Psoas muscle (tissue), 8 donors: Measurements from ENCODE around the gene TLDC2. TPM values are rescaled to one million over a fixed set of nuclear protein-coding genes. Genes with fewer than 3 reads are reported as not detected.
A peak's percentile ranks its signal among the peaks of the same experiment; 100 is the strongest.

Source experiments
- ATAC-seq, 4 donors: fragments of 200-7000 bp; cut with Tn5 transposase; one replicate each; pipeline ENCODE4 v1.9.1; 2020; ENCODE audit warnings: moderate library complexity in 3 of 4, mild to moderate bottlenecking in 2 of 4
- DNase-seq, 2 donors: peaks; one replicate each; pipeline ENCODE4 v3.0.0-alpha.2; 2020
- H3K27ac ChIP-seq: fragments of 200-600 bp; one replicate; pipeline ENCODE4 v1.8.0; 2022
- H3K27me3 ChIP-seq, 3 donors: fragments of 200-600 bp in 1 of 3; one replicate each; pipeline versions ENCODE4 v1.6.1 to v1.8.0; 2013 to 2022; ENCODE audit warnings: low read length in 2 of 3, mild to moderate bottlenecking in 2 of 3, moderate library complexity in 1 of 3; ENCODE audit not compliant: insufficient read depth in 3 of 3
- H3K36me3 ChIP-seq, 2 donors: fragments of 200-600 bp in 1 of 2; one replicate each; pipeline versions ENCODE4 v1.6.1 to v1.8.0; 2013 to 2022; ENCODE audit warnings: low read depth in 1 of 2, mild to moderate bottlenecking in 1 of 2, moderate library complexity in 1 of 2; ENCODE audit not compliant: insufficient read depth in 1 of 2
- H3K4me1 ChIP-seq: fragments of 200-600 bp; one replicate; pipeline ENCODE4 v1.8.0; 2022
- H3K4me3 ChIP-seq: fragments of 200-600 bp; one replicate; pipeline ENCODE4 v1.8.0; 2022; ENCODE audit warnings: mild to moderate bottlenecking
- H3K9me3 ChIP-seq: fragments of 200-600 bp; one replicate; pipeline ENCODE4 v1.8.0; 2022
- WGBS, 3 donors: extraction: QIAGEN DNeasy Blood & Tissue Kit; methylation state at CpG; one replicate each; pipeline versions ENCODE4 v1.1.6 to v1.1.7; 2013; 5-methylcytosine and 5-hydroxymethylcytosine counted together
- intact Hi-C, 2 donors: fragments of 100-400 bp; cut with DNase I; formaldehyde crosslinking; loops; one replicate each; pipeline versions ENCODE4 v1.11.0 to v1.14.2; 2022
- polyA plus RNA-seq, 3 donors: library from polyadenylated mRNA; stranded (reverse); fragments of 200-250 nt; gene quantifications; one replicate each; pipeline ENCODE4 v1.2.3, GENCODE V29; 2013
- total RNA-seq, 4 donors: library from RNA; stranded (reverse); fragmentation: NEBNext Ultra II Directional in 2 of 4; extraction: Animal tissue kit (Norgen Biotek cat#: 25700) in 2 of 4; gene quantifications; one replicate each; pipeline versions ENCODE4 v1.2.1 to v1.2.4, GENCODE V29; 2021 to 2023
- TF ChIP-seq, protein P1 (sequence below): fragments of 200-600 bp; IDR thresholded peaks from one replicate; pipeline ENCODE4 v1.8.0; 2022; ENCODE audit warnings: antibody characterized with exemption
- donor health status: healthy with polysubstance abuse.
- donor health status: DM: no; HTN: no; CAD: no; lungs with moderate emphysema.
- donor health status: Bipolar disorder and iron deficiency.
- donor health status: healthy.
- donor health status: DM: yes; HTN: yes; CAD: no.
- donor health status: DM: no; HTN: no; CAD: no.
- donor health status: DM: no; HTN: no; CAD: no.
- donor health status: DM: yes; HTN: yes; CAD: no.

TLDC2 gene
- total and polyA plus RNA-seq, 7 donors: 0.04 to 0.15 (median 0.05) TPM; not detected in 4

- TF ChIP-seq, protein P1, sequence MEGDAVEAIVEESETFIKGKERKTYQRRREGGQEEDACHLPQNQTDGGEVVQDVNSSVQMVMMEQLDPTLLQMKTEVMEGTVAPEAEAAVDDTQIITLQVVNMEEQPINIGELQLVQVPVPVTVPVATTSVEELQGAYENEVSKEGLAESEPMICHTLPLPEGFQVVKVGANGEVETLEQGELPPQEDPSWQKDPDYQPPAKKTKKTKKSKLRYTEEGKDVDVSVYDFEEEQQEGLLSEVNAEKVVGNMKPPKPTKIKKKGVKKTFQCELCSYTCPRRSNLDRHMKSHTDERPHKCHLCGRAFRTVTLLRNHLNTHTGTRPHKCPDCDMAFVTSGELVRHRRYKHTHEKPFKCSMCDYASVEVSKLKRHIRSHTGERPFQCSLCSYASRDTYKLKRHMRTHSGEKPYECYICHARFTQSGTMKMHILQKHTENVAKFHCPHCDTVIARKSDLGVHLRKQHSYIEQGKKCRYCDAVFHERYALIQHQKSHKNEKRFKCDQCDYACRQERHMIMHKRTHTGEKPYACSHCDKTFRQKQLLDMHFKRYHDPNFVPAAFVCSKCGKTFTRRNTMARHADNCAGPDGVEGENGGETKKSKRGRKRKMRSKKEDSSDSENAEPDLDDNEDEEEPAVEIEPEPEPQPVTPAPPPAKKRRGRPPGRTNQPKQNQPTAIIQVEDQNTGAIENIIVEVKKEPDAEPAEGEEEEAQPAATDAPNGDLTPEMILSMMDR: no peak
- Histone ChIP-seq H3K4me1 (no peaks in the 10 kb centered on the region), H3K4me3 (no peak overlapping the region), H3K27me3 (no peaks in the 10 kb centered on the region), H3K27ac (no peak overlapping the region), H3K36me3 (peaks cover 0 to 85% of the 10 kb centered on the region in 2 donors), H3K9me3 (no peaks in the 10 kb centered on the region)
- intact Hi-C loops: no loop called here
- 58 to 68% (median 61%) methylated on average over 4 of the region's 4 CpGs for WGBS, 3 donors
- ATAC-seq (no peak), DNase-seq (no peak)
These were observed 32.7 kb downstream of the TLDC2 start for GRCh38 chr20:36908603-36909002.

DNA sequence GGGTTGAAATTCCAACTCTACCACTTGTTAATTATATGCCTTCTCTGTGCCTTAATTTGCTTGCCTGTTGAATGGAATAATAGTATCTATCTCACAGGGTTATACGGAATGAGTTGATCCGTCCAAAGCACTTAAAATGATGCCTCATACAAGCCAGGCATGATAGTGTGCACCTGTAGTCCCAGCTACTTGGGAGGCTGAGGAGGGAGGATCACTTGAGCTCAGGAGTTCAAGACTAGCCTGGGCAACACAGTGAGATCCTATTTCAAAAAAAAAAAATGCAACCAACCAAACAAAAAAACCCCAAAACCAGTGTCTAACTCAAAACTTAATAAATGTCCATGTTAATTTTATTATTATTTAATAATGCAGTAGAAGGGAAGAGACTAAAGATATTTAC lies 40.3 kb downstream of the TLDC2 start:
- H3K27me3 ChIP-seq: no peaks in the 10 kb centered on the region
- peaks cover 5 to 82% of the 10 kb centered on the region in 2 donors for H3K36me3 ChIP-seq
- ATAC-seq (no peak), DNase-seq (no peak)
- TF ChIP-seq, protein P1: no peak
- H3K4me1 ChIP-seq: no peaks in the 10 kb centered on the region
- intact Hi-C loops: no loop called here
- WGBS, 3 donors: 94 to 96% (median 96%) methylated on average over 2 of the region's 2 CpGs
- H3K9me3 ChIP-seq: no peaks in the 10 kb centered on the region
- no peak overlapping the region for H3K4me3 ChIP-seq
- H3K27ac ChIP-seq: no peak overlapping the region

DNA sequence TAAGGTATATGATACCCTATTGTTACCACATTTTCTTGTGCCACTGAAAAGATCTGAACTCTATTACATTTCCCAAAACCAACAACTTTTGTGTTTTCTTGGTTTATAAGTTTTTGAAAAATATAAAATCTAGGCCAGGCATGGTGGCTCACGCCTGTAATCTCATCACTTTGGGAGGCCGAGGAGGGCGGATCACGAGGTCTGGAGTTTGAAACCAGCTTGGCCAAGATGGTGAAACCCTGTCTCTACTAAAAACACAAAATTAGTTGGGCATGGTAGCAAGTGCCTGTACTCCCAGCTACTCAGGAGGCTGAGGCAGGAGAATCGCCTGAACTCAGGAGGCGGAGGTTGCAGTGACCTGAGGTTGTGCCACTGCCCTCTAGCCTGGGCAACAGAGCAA lies 41.3 kb downstream of the TLDC2 start:
- ATAC-seq (no peak), DNase-seq (no peak)
- Histone ChIP-seq H3K27ac (no peak overlapping the region), H3K36me3 (peaks cover 5 to 75% of the 10 kb centered on the region in 2 donors), H3K4me3 (no peak overlapping the region), H3K9me3 (no peaks in the 10 kb centered on the region), H3K27me3 (no peaks in the 10 kb centered on the region), H3K4me1 (no peaks in the 10 kb centered on the region)
- WGBS, 3 donors: 94 to 97% (median 96%) methylated on average over 6 of the region's 6 CpGs
- intact Hi-C loops: no loop called here
- TF ChIP-seq, protein P1: no peak

DNA sequence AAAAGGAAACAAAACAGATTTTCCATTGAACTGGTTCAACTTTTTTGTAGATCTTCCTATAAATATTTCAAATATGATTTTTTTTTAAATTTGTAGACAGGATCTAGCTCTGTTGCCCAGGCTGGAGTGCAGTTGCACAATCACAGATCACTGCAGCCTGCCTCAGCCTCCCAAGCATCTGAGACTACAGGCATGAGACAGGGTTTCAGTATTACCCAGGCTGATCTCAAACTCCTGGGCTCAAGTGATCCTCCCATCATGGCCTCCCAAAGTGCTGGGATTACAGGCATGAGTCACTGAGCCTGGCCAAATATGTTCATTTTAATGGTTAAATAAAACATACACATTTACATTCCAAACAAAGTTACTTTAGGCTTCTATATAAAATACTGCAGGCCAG lies 42.0 kb downstream of the TLDC2 start:
- Histone ChIP-seq H3K4me1 (no peaks in the 10 kb centered on the region), H3K4me3 (no peak overlapping the region), H3K27ac (no peak overlapping the region), H3K36me3 (peaks cover 5 to 74% of the 10 kb centered on the region in 2 donors), H3K27me3 (no peaks in the 10 kb centered on the region), H3K9me3 (no peaks in the 10 kb centered on the region)
- intact Hi-C loops: no loop called here
- ATAC-seq (no peak), DNase-seq (no peak)
- TF ChIP-seq, protein P1: no peak

DNA sequence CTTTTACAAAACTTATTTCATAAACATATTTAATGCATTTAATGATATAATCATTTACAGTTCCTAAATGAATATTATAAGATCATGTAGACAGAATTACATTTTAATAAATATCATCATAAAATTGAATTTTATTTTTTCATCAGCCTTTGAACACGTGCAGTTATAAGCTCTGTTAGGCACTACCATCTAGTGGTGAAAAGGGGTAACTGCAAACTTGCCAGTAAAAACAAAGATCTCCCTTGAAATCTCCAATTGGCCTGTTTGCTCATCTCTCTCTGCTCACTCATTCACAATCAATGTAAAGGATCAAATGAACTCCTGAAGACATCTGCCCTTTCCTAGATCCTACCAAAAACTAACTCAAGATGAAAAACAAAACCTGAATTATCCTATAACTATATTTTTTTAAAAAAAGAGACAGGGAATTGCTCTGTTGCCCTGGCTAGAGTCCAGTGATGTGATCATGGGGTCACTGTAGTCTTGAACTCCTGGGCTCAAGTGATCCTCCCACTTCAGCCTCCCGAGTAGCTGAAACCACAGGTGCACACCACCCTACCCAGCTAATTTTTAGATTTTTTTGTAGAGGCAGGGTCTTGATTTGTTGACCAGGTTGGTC lies 43.9 kb downstream of the TLDC2 start:
- intact Hi-C loops: no loop called here
- TF ChIP-seq, protein P1: peak; percentile 88
- no peaks in the 10 kb centered on the region for H3K27me3 ChIP-seq
- 9 to 16% (median 10%) methylated on average over 2 of the region's 2 CpGs for WGBS, 3 donors
- no peaks in the 10 kb centered on the region for H3K4me1 ChIP-seq
- ATAC-seq: peak in 2 of 4 donors; percentile 59 to 83
- no peak for DNase-seq
- peaks cover 5 to 72% of the 10 kb centered on the region in 2 donors for H3K36me3 ChIP-seq
- no peak overlapping the region for H3K4me3 ChIP-seq
- no peaks in the 10 kb centered on the region for H3K9me3 ChIP-seq
- no peak overlapping the region for H3K27ac ChIP-seq
